Activated CD8-positive, alpha-beta memory T cell treated with anti-CD3 and anti-CD28 coated beads for 36 hours (primary cell): ENCODE results near the gene SLC6A12. TPM values are rescaled to one million over a fixed set of nuclear protein-coding genes. Genes with fewer than 3 reads are reported as not detected.

Source experiments
- CTCF ChIA-PET: fragments of 350-600 bp; sonication (Branson Sonifier 250); formaldehyde crosslinking; loops from one replicate; lab custom pipeline; 2021; ENCODE audit warnings: antibody characterized with exemption; lab: Charles Lee
- POLR2A ChIA-PET: fragments of 350-600 bp; sonication (Branson Sonifier 250); formaldehyde crosslinking; loops from one replicate; lab custom pipeline; 2021; ENCODE audit warnings: antibody characterized with exemption; lab: Charles Lee
- total RNA-seq, 2 experiments: library from RNA; stranded (reverse); gene quantifications; one replicate each; pipeline ENCODE4 v1.2.3, GENCODE V29; 2021

The SLC6A12 gene
- under 1 TPM; 0.32 to 0.44 TPM for total RNA-seq

GRCh38 chr12:214003-214741 lies at the start of gene SLC6A12:
Gene SLC6A12 (minus strand): TSS chr12:214157. CDS start chr12:209986, 4,171 bp downstream.
- ChIA-PET POLR2A (no interaction called here), CTCF (no interaction called here)

GRCh38 chr12:263574-263973 lies 49.6 kb upstream of the SLC6A12 start:
- CTCF ChIA-PET, result interaction anchor here (0.8 kb wide), 1 partner anchor 8 kb away, joined by 3 read pairs; no protein-coding TSS in a partner anchor
- POLR2A ChIA-PET, result interaction anchor here (0.6 kb wide), 1 partner anchor 69 kb away, joined by 3 read pairs; no protein-coding TSS in a partner anchor

GRCh38 chr12:262817-263216 lies 48.9 kb upstream of the SLC6A12 start, which contains the start of gene SLC6A13:
Gene SLC6A13 (minus strand): TSS chr12:262836. CDS start chr12:260052, 2,784 bp downstream.
- ChIA-PET POLR2A (interaction anchor here (0.6 kb wide), 1 partner anchor 70 kb away, joined by 3 read pairs; no protein-coding TSS in a partner anchor), CTCF (interaction anchor here (0.9 kb wide), 1 partner anchor 18 kb away, joined by 6 read pairs; no protein-coding TSS in a partner anchor)

GRCh38 chr12:262113-262512 lies 48.2 kb upstream of the SLC6A12 start:
- POLR2A ChIA-PET, result no interaction called here
- CTCF ChIA-PET, result interaction anchor here (0.5 kb wide), 1 partner anchor 8 kb away, joined by 3 read pairs; no protein-coding TSS in a partner anchor

- CTCF ChIA-PET, result interaction anchor here (1.6 kb wide), 1 partner anchor 38 kb away, joined by 3 read pairs; no protein-coding TSS in a partner anchor
- POLR2A ChIA-PET, result no interaction called here
These were observed 43.8 kb upstream of the SLC6A12 start for GRCh38 chr12:257521-258321.

- ChIA-PET POLR2A (no interaction called here), CTCF (no interaction called here)
These were observed 43.0 kb upstream of the SLC6A12 start for GRCh38 chr12:256958-257357.

- CTCF ChIA-PET, result interaction anchor here (0.9 kb wide), 1 partner anchor 20 kb away, joined by 4 read pairs; no protein-coding TSS in a partner anchor
These were observed 42.3 kb upstream of the SLC6A12 start for GRCh38 chr12:256225-256624.

GRCh38 chr12:254912-255311 lies 41.0 kb upstream of the SLC6A12 start:
- POLR2A ChIA-PET, result no interaction called here
- CTCF ChIA-PET, result interaction anchor here (0.9 kb wide), 1 partner anchor 9 kb away, joined by 3 read pairs; no protein-coding TSS in a partner anchor

More at GRCh38 chr12:256225-256624, 42.3 kb upstream of the SLC6A12 start:
- POLR2A ChIA-PET, result no interaction called here

- CTCF ChIA-PET, result no interaction called here
- POLR2A ChIA-PET, result no interaction called here
These were observed 40.1 kb upstream of the SLC6A12 start for GRCh38 chr12:254039-254438.

- ChIA-PET POLR2A (no interaction called here), CTCF (no interaction called here)
These were observed 39.3 kb upstream of the SLC6A12 start for GRCh38 chr12:253116-253831.

GRCh38 chr12:252636-253035 lies 38.7 kb upstream of the SLC6A12 start:
- ChIA-PET CTCF (no interaction called here), POLR2A (no interaction called here)

- ChIA-PET POLR2A (interaction anchor here (0.6 kb wide), 1 partner anchor 147 kb away, joined by 3 read pairs; no protein-coding TSS in a partner anchor), CTCF (no interaction called here)
These were observed 33.3 kb upstream of the SLC6A12 start for GRCh38 chr12:247271-247670.

GRCh38 chr12:243381-243780 lies 29.4 kb upstream of the SLC6A12 start:
- ChIA-PET CTCF (no interaction called here), POLR2A (no interaction called here)

GRCh38 chr12:242496-242895 lies 28.5 kb upstream of the SLC6A12 start:
- CTCF ChIA-PET, result interaction anchor here (0.7 kb wide), 1 partner anchor 44 kb away, joined by 3 read pairs; no protein-coding TSS in a partner anchor

GRCh38 chr12:241266-241665 lies 27.3 kb upstream of the SLC6A12 start:
- ChIA-PET CTCF (no interaction called here), POLR2A (no interaction called here)

More at GRCh38 chr12:242496-242895, 28.5 kb upstream of the SLC6A12 start:
- POLR2A ChIA-PET, result no interaction called here

GRCh38 chr12:240566-240965 lies 26.6 kb upstream of the SLC6A12 start:
- ChIA-PET CTCF (no interaction called here), POLR2A (no interaction called here)

GRCh38 chr12:238736-239398 lies 24.9 kb upstream of the SLC6A12 start:
- ChIA-PET CTCF (no interaction called here), POLR2A (no interaction called here)

- ChIA-PET POLR2A (no interaction called here), CTCF (no interaction called here)
These were observed 24.2 kb upstream of the SLC6A12 start for GRCh38 chr12:238116-238515.
